Dermis microvascular lymphatic vessel endothelial cell (primary cell): ENCODE results near the gene MPP3. TPM values are rescaled to one million over a fixed set of nuclear protein-coding genes. Genes with fewer than 3 reads are reported as not detected.

Experiments used
- total RNA-seq: library from RNA; depleted of rRNA; stranded (reverse); fragments of >200 nt; gene quantifications from 2 replicates; pipeline ENCODE4 v1.2.1, GENCODE V29; 2014

The MPP3 gene
- total RNA-seq, 1 donor from 2014 or later, result 1.3 TPM

Other genes starting within 250 kb of the MPP3 start
- gene MEOX1, start 171.2 kb downstream of the MPP3 start, total RNA-seq, result 0.51 and 1.0 TPM in 2 replicates
- gene SOST, start 74.4 kb downstream of the MPP3 start, total RNA-seq, result not detected in 2 replicates
- 48.5 and 90.3 TPM in 2 replicates for gene DUSP3, start 54.2 kb downstream of the MPP3 start, total RNA-seq
- under 0.01 TPM in 1 of 2 replicates, not detected in the other for gene CFAP97D1, start 52.7 kb downstream of the MPP3 start, total RNA-seq
- gene CD300LG, start 14.0 kb upstream of the MPP3 start, total RNA-seq, result not detected in 2 replicates
- 0.13 TPM in 2 replicates for gene MPP2, start 74.4 kb upstream of the MPP3 start, total RNA-seq
- not detected in 2 replicates for gene PPY, start 109.3 kb upstream of the MPP3 start, total RNA-seq
- not detected in 2 replicates for gene PYY, start 120.8 kb upstream of the MPP3 start, total RNA-seq
- 2.0 and 4.9 TPM in 2 replicates for gene NAGS, start 171.5 kb upstream of the MPP3 start, total RNA-seq
- 82.8 and 89.0 TPM in 2 replicates for gene TMEM101, start 181.8 kb upstream of the MPP3 start, total RNA-seq
- 22.5 and 25.3 TPM in 2 replicates for gene LSM12, start 233.5 kb upstream of the MPP3 start, total RNA-seq
- 23.6 and 33.0 TPM in 2 replicates for gene G6PC3, start 237.6 kb upstream of the MPP3 start, total RNA-seq